Mucosa of rectum (tissue), 2 donors: Measurements from ENCODE around the gene AURKA.

ENCODE experiments used
- H3K27ac ChIP-seq, 2 donors: one replicate each; pipeline ENCODE4 v1.7.0; 2013; ENCODE audit warnings: inconsistent platforms in 2 of 2, low read depth in 2 of 2, low read length in 2 of 2
- H3K27me3 ChIP-seq, 2 donors: one replicate each; pipeline ENCODE4 v1.7.0; 2013; ENCODE audit warnings: low read length in 2 of 2; ENCODE audit not compliant: control insufficient read depth in 2 of 2, insufficient read depth in 2 of 2
- H3K36me3 ChIP-seq, 2 donors: one replicate each; pipeline ENCODE4 v1.7.0; 2013; ENCODE audit warnings: low read length in 2 of 2; ENCODE audit not compliant: control insufficient read depth in 2 of 2, insufficient read depth in 2 of 2
- H3K4me1 ChIP-seq, 2 donors: one replicate each; pipeline ENCODE4 v1.7.0; 2013; ENCODE audit warnings: low read length in 2 of 2, mild to moderate bottlenecking in 1 of 2; ENCODE audit not compliant: control insufficient read depth in 2 of 2, insufficient read depth in 2 of 2
- H3K4me3 ChIP-seq, 2 donors: one replicate each; pipeline ENCODE4 v1.7.0; 2013; ENCODE audit warnings: low read length in 2 of 2
- H3K9ac ChIP-seq, 2 donors: one replicate each; pipeline ENCODE4 v1.7.0; 2013; ENCODE audit warnings: low read length in 2 of 2, low read depth in 1 of 2, mild to moderate bottlenecking in 1 of 2
- H3K9me3 ChIP-seq, 2 donors: one replicate each; pipeline ENCODE4 v1.7.0; 2013; ENCODE audit warnings: low read length in 2 of 2; ENCODE audit not compliant: control insufficient read depth in 2 of 2
- donor health status: healthy.
- donor health status: Normal muscosa, but diverticular disease.

The AURKA gene

GRCh38 chr20:56382696-56383095 lies 9.3 kb downstream of the AURKA start:
- Histone ChIP-seq H3K4me1 (no peaks in the 10 kb centered on the region), H3K9ac (no peak overlapping the region), H3K27ac (no peak overlapping the region), H3K9me3 (no peaks in the 10 kb centered on the region), H3K36me3 (peaks cover 14 to 20% of the 10 kb centered on the region in 2 donors), H3K4me3 (no peak overlapping the region), H3K27me3 (no peaks in the 10 kb centered on the region)

- H3K9ac ChIP-seq: no peak overlapping the region
- H3K4me1 ChIP-seq: no peaks in the 10 kb centered on the region
- no peak overlapping the region for H3K27ac ChIP-seq
- H3K36me3 ChIP-seq: peaks cover 14 to 20% of the 10 kb centered on the region in 2 donors
- no peak overlapping the region for H3K4me3 ChIP-seq
- H3K9me3 ChIP-seq: no peaks in the 10 kb centered on the region
- no peaks in the 10 kb centered on the region for H3K27me3 ChIP-seq
Measured at GRCh38 chr20:56381501-56381900, 10.5 kb downstream of the AURKA start.

GRCh38 chr20:56380375-56380774 lies 11.6 kb downstream of the AURKA start:
- Histone ChIP-seq H3K4me1 (no peaks in the 10 kb centered on the region), H3K9ac (no peak overlapping the region), H3K36me3 (peaks cover 7 to 17% of the 10 kb centered on the region in 2 donors), H3K9me3 (no peaks in the 10 kb centered on the region), H3K27me3 (no peaks in the 10 kb centered on the region), H3K4me3 (no peak overlapping the region), H3K27ac (no peak overlapping the region)

DNA sequence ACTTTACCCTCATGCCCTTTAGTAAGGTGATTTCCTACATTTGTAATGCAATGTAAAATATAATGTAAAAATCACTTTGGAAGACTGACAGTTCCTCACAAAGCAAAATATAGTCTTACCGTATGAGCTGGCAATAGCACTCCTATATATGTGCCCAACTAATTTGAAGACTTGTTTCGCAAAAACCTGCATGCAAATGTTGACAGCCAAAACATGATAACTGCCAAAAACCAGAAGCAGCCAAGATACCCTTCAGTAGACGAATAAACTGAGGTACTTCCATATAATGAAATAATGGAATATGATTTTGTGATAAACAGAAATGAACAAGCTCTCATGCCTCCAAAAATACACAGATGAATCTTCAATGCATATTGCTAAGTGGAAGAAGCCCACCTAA lies 13.6 kb downstream of the AURKA start:
- peaks cover 0 to 10% of the 10 kb centered on the region in 2 donors for H3K36me3 ChIP-seq
- H3K27me3 ChIP-seq: no peaks in the 10 kb centered on the region
- no peaks in the 10 kb centered on the region for H3K4me1 ChIP-seq

DNA sequence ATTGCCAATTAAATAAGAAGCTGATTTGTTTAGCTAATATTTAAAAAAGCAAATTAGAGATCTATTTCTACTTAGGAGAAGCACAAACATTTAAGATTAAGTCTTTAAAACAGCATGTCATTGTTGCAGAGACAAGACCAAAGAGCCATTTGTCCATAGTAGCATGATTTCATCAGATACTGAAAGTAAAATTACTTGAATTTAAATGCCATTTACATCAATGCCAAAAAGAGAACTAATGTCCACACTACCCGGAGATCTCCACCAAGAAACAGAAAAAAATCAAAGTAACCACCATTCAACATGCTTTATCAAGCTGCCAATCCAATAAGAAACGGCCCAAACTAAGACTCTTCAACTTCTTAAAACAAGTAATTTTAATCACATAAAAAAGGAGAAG lies 15.7 kb downstream of the AURKA start:
- H3K27me3 ChIP-seq: no peaks in the 10 kb centered on the region
- no peak overlapping the region for H3K9ac ChIP-seq
- no peak overlapping the region for H3K4me3 ChIP-seq
- no peaks in the 10 kb centered on the region for H3K9me3 ChIP-seq
- no peaks in the 10 kb centered on the region for H3K4me1 ChIP-seq
- H3K36me3 ChIP-seq: peaks cover 11% of the 10 kb centered on the region in 2 donors
- no peak overlapping the region for H3K27ac ChIP-seq

More for the DNA sequence above, 13.6 kb downstream of the AURKA start:
- no peak overlapping the region for H3K9ac ChIP-seq
- H3K9me3 ChIP-seq: no peaks in the 10 kb centered on the region
- no peak overlapping the region for H3K27ac ChIP-seq
- no peak overlapping the region for H3K4me3 ChIP-seq

DNA sequence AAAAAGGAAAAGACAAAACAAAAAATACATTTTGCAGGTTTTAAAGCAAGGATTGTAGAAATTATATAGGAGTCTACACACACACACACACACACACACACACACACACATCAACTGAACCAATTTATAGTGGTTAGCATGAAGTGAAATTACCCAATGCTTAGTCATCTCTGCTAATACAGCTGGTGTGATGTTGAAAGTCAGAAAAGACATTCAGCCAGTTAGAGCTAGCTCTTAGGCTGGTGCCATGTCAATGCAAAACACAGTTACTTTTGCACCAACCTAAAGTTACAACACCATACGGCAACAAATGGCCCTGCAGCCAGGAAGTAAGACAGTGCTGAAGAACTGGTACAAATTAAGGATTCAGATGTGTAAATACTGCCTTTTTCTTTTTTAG lies 18.1 kb downstream of the AURKA start:
- Histone ChIP-seq H3K27ac (no peak overlapping the region), H3K4me3 (no peak overlapping the region), H3K4me1 (no peaks in the 10 kb centered on the region), H3K9me3 (no peaks in the 10 kb centered on the region), H3K9ac (no peak overlapping the region), H3K27me3 (no peaks in the 10 kb centered on the region), H3K36me3 (peaks cover 16 to 19% of the 10 kb centered on the region in 2 donors)

GRCh38 chr20:56372850-56373249 lies 19.2 kb downstream of the AURKA start:
- Histone ChIP-seq H3K36me3 (peaks cover 16 to 17% of the 10 kb centered on the region in 2 donors), H3K9me3 (no peaks in the 10 kb centered on the region), H3K27me3 (no peaks in the 10 kb centered on the region), H3K4me3 (no peak overlapping the region), H3K4me1 (no peaks in the 10 kb centered on the region), H3K9ac (no peak overlapping the region), H3K27ac (no peak overlapping the region)

GRCh38 chr20:56371977-56372376 lies 20.0 kb downstream of the AURKA start:
- Histone ChIP-seq H3K36me3 (peaks cover 16 to 18% of the 10 kb centered on the region in 2 donors), H3K27me3 (no peaks in the 10 kb centered on the region), H3K9me3 (no peaks in the 10 kb centered on the region), H3K9ac (no peak overlapping the region), H3K27ac (no peak overlapping the region), H3K4me1 (no peaks in the 10 kb centered on the region), H3K4me3 (no peak overlapping the region)

GRCh38 chr20:56369179-56369578 lies 22.8 kb downstream of the AURKA start:
- H3K36me3 ChIP-seq: peaks cover 22 to 30% of the 10 kb centered on the region in 2 donors
- no peak overlapping the region for H3K27ac ChIP-seq
- no peak overlapping the region for H3K4me3 ChIP-seq
- H3K4me1 ChIP-seq: no peaks in the 10 kb centered on the region
- no peaks in the 10 kb centered on the region for H3K9me3 ChIP-seq
- no peaks in the 10 kb centered on the region for H3K27me3 ChIP-seq
- no peak overlapping the region for H3K9ac ChIP-seq

DNA sequence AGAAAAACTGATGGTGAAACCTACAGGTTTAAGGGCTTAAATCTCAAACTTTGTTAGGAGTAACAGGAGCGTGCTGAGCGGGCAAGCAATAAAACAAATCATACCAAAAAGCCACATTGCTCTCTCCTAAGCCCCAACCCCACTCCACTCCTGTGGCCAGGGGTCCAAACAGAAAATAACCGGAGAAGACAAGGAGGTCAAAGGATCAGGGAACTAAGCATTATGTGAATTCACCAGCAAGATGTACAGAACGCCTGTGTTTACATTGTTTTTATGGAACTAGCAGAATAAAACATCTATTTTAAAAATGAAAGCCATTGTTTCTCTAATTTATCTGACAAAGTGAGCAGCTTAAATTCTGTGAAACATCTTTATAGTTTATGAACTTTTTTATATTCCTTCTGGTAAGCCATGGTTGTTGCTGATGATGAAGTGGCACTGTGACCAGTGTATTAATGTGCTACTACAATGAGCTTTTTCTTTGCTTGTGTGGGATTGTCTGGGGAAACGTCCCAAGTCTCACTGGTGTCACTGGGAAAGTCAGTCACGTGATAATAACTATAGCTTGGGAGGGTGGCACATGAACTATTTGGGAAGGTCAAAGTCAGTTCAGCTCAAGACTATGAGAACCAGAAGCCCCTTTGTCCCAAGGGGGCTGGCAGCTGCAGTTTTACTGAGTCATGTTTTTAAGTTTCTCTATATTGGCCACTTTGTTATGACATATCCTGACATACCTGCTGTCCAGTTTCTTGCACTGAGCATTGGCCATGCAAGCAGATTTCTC lies 23.5 kb downstream of the AURKA start:
- no peak overlapping the region for H3K9ac ChIP-seq
- no peaks in the 10 kb centered on the region for H3K27me3 ChIP-seq
- no peaks in the 10 kb centered on the region for H3K4me1 ChIP-seq
- H3K9me3 ChIP-seq: no peaks in the 10 kb centered on the region
- no peak overlapping the region for H3K4me3 ChIP-seq
- peaks cover 22 to 30% of the 10 kb centered on the region in 2 donors for H3K36me3 ChIP-seq
- H3K27ac ChIP-seq: no peak overlapping the region
